CD14-positive monocyte (primary cell): ENCODE measurements around the gene CSMD2. TPM values are rescaled to one million over a fixed set of nuclear protein-coding genes. Genes with fewer than 3 reads are reported as not detected.

ENCODE experiments used
- DNase-seq, 3 donors: peaks; one replicate each; pipeline ENCODE4 v3.0.0-alpha.2; 2011 to 2022
- H2AFZ ChIP-seq: 2 replicates; pipeline ENCODE4 v1.6.0; 2012; ENCODE audit warnings: mild to moderate bottlenecking, low read depth, low read length, inconsistent platforms; ENCODE audit not compliant: insufficient read depth, poor library complexity, severe bottlenecking
- H3K27ac ChIP-seq, 2 donors: 1 replicate in 1 of 2; 2 replicates in 1 of 2; pipeline ENCODE4 v1.5.1; 2012 to 2013; ENCODE audit warnings: low read length in 2 of 2, control low read depth in 1 of 2, inconsistent platforms in 1 of 2, low read depth in 1 of 2, mild to moderate bottlenecking in 1 of 2
- H3K27me3 ChIP-seq, 2 donors: one replicate each; pipeline versions ENCODE4 v1.6.0 to v1.6.1; 2011 to 2013; ENCODE audit warnings: low read length in 2 of 2; ENCODE audit not compliant: control insufficient read depth in 2 of 2, insufficient read depth in 2 of 2
- H3K36me3 ChIP-seq, 2 donors: replicated peaks in 1 of 2; 1 replicate in 1 of 2; 2 replicates in 1 of 2; pipeline versions ENCODE4 v1.5.1 to v1.6.1; 2012 to 2013; ENCODE audit warnings: low read length in 2 of 2, control low read depth in 1 of 2, inconsistent platforms in 1 of 2, mild to moderate bottlenecking in 1 of 2; ENCODE audit not compliant: insufficient read depth in 2 of 2, control insufficient read depth in 1 of 2
- H3K4me1 ChIP-seq, 2 donors: 1 replicate in 1 of 2; 2 replicates in 1 of 2; pipeline versions ENCODE4 v1.5.1 to v1.6.1; 2012 to 2013; ENCODE audit warnings: low read length in 2 of 2, control low read depth in 1 of 2, inconsistent platforms in 1 of 2, mild to moderate bottlenecking in 1 of 2, moderate library complexity in 1 of 2; ENCODE audit not compliant: insufficient read depth in 2 of 2, control insufficient read depth in 1 of 2
- H3K4me2 ChIP-seq: replicated peaks from 2 replicates; pipeline ENCODE3; 2012; ENCODE audit warnings: low read length, moderate library complexity, mild to moderate bottlenecking; ENCODE audit not compliant: poor library complexity, severe bottlenecking; ENCODE audit errors: extremely low read depth
- H3K4me3 ChIP-seq, 3 experiments: fragments of 200-600 bp in 1 of 3; sonication (generic) in 1 of 3; replicated peaks in 1 of 3; 1 replicate in 2 of 3; 2 replicates in 1 of 3; pipeline ENCODE4 v1.5.1; 2011 to 2013; ENCODE audit warnings: low read length in 3 of 3, mild to moderate bottlenecking in 3 of 3, control low read depth in 2 of 3, low read depth in 2 of 3, inconsistent platforms in 1 of 3, moderate library complexity in 1 of 3
- H3K79me2 ChIP-seq: 2 replicates; pipeline ENCODE4 v1.6.0; 2012; ENCODE audit warnings: mild to moderate bottlenecking, control low read depth, inconsistent platforms, low read length, moderate library complexity; ENCODE audit not compliant: insufficient read depth
- H3K9ac ChIP-seq: 2 replicates; pipeline ENCODE4 v1.6.0; 2017; ENCODE audit warnings: low read length, mild to moderate bottlenecking; ENCODE audit not compliant: insufficient read depth, poor library complexity, severe bottlenecking
- H3K9me3 ChIP-seq, 2 donors: replicated peaks in 1 of 2; 1 replicate in 1 of 2; 2 replicates in 1 of 2; pipeline versions ENCODE4 v1.5.1 to v1.6.1; 2012 to 2013; ENCODE audit warnings: low read length in 2 of 2, control low read depth in 1 of 2; ENCODE audit not compliant: control insufficient read depth in 1 of 2, insufficient read depth in 1 of 2
- H4K20me1 ChIP-seq: 2 replicates; pipeline ENCODE4 v1.6.0; 2012; ENCODE audit warnings: mild to moderate bottlenecking, low read length, control low read depth, moderate library complexity; ENCODE audit not compliant: insufficient read depth
- H3K27ac Mint-ChIP-seq, 7 donors: one replicate each; pipeline ENCODE4 v1.8.0; 2020; ENCODE audit warnings: mild to moderate bottlenecking in 7 of 7, mixed read lengths in 7 of 7, moderate library complexity in 6 of 7, inconsistent platforms in 2 of 7
- H3K27me3 Mint-ChIP-seq, 3 donors: one replicate each; pipeline ENCODE4 v1.8.0; 2021 to 2022; ENCODE audit warnings: low read depth in 3 of 3, mild to moderate bottlenecking in 3 of 3, mixed read lengths in 3 of 3, moderate library complexity in 3 of 3, inconsistent platforms in 1 of 3
- H3K36me3 Mint-ChIP-seq, 2 donors: one replicate each; pipeline ENCODE4 v1.8.0; 2020; ENCODE audit warnings: mixed read lengths in 2 of 2, inconsistent platforms in 1 of 2, mild to moderate bottlenecking in 1 of 2
- H3K4me1 Mint-ChIP-seq: one replicate; pipeline ENCODE4 v1.8.0; 2020; ENCODE audit warnings: mild to moderate bottlenecking, mixed read lengths
- H3K4me3 Mint-ChIP-seq, 2 donors: one replicate each; pipeline ENCODE4 v1.8.0; 2020; ENCODE audit warnings: mild to moderate bottlenecking in 2 of 2, mixed read lengths in 2 of 2, moderate library complexity in 1 of 2
- H3K9me3 Mint-ChIP-seq, 7 donors: one replicate each; pipeline ENCODE4 v1.8.0; 2020 to 2022; ENCODE audit warnings: mixed read lengths in 7 of 7, mild to moderate bottlenecking in 6 of 7, moderate library complexity in 6 of 7, inconsistent platforms in 2 of 7
- WGBS: methylation state at CpG from one replicate; pipeline ENCODE4 v1.1.5; 2013; ENCODE audit warnings: missing lambda C conversion rate; ENCODE audit not compliant: insufficient coverage; 5-methylcytosine and 5-hydroxymethylcytosine counted together
- intact Hi-C, 2 donors: fragments of 100-400 bp; cut with micrococcal nuclease; formaldehyde crosslinking; loops; one replicate each; pipeline versions ENCODE4 v1.15.0 to v1.15.1; 2023
- polyA plus RNA-seq, 3 donors: library from polyadenylated mRNA; depleted of rRNA in 1 of 3; unstranded in 2 of 3; stranded (reverse) in 1 of 3; fragments of 300-500 nt in 2 of 3; fragments of >200 nt in 1 of 3; fragmentation: Illumina TruSeq in 2 of 3; gene quantifications; 1 replicate in 2 of 3; 2 replicates in 1 of 3; pipeline ENCODE4 v1.2.3, GENCODE V29; 2012 to 2021
- TF ChIP-seq, protein P1 (sequence below): fragments of 200-600 bp; IDR thresholded peaks from one replicate; pipeline ENCODE4 v1.8.0; 2022; ENCODE audit warnings: antibody characterized with exemption, mild to moderate bottlenecking

Gene CSMD2
- polyA plus RNA-seq, 3 donors = 0.04 TPM; not detected in 2

DNA sequence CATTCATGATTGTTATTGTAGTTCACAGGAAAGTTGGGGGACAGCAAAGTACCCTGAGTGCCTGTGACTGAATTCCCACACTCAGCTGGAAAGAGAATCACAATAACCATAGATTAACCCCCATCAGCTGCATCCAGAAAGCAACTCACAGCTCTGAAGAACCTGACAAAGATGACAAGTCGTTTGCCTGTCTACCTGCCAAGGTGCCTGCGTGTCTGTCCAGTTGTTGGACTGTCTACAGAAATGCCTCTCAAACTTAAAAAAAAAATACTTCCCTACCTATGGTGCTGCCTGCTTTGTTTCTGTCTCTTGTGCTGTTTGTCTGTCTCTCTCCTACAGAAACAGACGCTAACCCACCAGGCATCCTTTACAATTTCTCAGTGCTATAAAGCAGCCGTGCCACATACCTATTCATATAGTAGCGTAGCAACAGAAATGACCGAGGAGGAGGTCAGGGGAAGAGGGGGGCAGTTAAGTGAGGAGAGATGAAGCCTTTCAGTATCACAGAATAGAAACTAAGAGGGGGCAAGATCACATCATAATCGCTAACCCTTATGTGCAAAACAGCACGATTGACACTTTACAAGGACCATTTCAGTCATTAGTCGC is 455.8 kb downstream of the CSMD2 start:
- H3K27me3 Mint-ChIP-seq = peaks cover 5 to 15% (median 5%) of the 10 kb centered on the region in 3 donors
- no peaks in the 10 kb centered on the region for H3K4me1 Mint-ChIP-seq
- intact Hi-C loops = no loop called here
- H3K9me3 ChIP-seq = no peaks in the 10 kb centered on the region
- no peaks in the 10 kb centered on the region for H3K27me3 ChIP-seq
- H3K36me3 Mint-ChIP-seq = no peaks in the 10 kb centered on the region
- TF ChIP-seq, protein P1, sequence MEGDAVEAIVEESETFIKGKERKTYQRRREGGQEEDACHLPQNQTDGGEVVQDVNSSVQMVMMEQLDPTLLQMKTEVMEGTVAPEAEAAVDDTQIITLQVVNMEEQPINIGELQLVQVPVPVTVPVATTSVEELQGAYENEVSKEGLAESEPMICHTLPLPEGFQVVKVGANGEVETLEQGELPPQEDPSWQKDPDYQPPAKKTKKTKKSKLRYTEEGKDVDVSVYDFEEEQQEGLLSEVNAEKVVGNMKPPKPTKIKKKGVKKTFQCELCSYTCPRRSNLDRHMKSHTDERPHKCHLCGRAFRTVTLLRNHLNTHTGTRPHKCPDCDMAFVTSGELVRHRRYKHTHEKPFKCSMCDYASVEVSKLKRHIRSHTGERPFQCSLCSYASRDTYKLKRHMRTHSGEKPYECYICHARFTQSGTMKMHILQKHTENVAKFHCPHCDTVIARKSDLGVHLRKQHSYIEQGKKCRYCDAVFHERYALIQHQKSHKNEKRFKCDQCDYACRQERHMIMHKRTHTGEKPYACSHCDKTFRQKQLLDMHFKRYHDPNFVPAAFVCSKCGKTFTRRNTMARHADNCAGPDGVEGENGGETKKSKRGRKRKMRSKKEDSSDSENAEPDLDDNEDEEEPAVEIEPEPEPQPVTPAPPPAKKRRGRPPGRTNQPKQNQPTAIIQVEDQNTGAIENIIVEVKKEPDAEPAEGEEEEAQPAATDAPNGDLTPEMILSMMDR = no peak
- H3K4me3 ChIP-seq = no peak overlapping the region
- no peak overlapping the region for H3K4me3 Mint-ChIP-seq
- H3K36me3 ChIP-seq = no peaks in the 10 kb centered on the region
- H3K9me3 Mint-ChIP-seq = peaks cover 0 to 2% (median 0%) of the 10 kb centered on the region in 7 donors
- no peaks in the 10 kb centered on the region for H3K79me2 ChIP-seq
- H4K20me1 ChIP-seq = no peaks in the 10 kb centered on the region
- no peak overlapping the region for H2AFZ ChIP-seq
- no peak overlapping the region for H3K9ac ChIP-seq
- no peaks in the 10 kb centered on the region for H3K4me1 ChIP-seq
- no peak for DNase-seq
- no peak overlapping the region for H3K27ac ChIP-seq
- WGBS = 81% methylated on average over 3 of the region's 9 CpGs
- no peak overlapping the region for H3K4me2 ChIP-seq
- no peak overlapping the region for H3K27ac Mint-ChIP-seq

DNA sequence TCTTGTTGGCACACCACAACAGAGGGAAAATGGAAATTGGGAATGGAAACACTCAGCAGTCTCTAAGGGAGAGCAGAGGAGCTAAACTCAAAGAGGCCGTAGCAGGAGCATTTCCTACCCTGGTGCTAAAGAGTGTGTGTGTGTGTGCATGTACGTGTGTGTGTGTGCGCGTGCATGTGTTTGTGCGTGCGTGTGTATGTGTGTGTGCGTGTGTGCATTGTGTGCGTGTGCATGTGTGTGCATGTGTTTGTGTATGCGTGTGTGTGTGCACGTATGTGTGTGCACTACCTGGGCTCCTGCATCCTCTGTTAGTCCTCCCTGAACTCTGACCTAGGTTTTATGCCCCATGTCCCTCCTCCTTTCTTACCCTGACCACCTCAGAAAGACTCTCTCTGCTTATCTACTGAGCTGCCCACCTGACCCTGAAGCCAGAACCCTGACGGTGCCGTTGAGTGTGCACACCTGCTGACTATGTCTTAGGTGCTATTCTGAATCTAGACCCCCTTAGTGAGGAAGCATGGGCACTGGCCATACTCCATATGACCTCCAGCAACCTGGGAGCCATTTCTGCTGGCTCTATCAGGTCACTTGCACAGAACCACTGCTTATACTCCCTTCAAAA is 458.3 kb downstream of the CSMD2 start:
- peak overlapping the region in 1 of 2 donors; percentile 13 for H3K4me3 Mint-ChIP-seq
- 96% methylated on average over 8 of the region's 12 CpGs for WGBS
- Histone ChIP-seq H3K9ac (no peak overlapping the region), H3K9me3 (no peaks in the 10 kb centered on the region), H4K20me1 (no peaks in the 10 kb centered on the region), H2AFZ (no peak overlapping the region), H3K4me2 (no peak overlapping the region), H3K4me3 (no peak overlapping the region), H3K27me3 (no peaks in the 10 kb centered on the region), H3K36me3 (no peaks in the 10 kb centered on the region), H3K27ac (no peak overlapping the region), H3K4me1 (no peaks in the 10 kb centered on the region), H3K79me2 (no peaks in the 10 kb centered on the region)
- peaks cover 0 to 2% (median 0%) of the 10 kb centered on the region in 7 donors for H3K9me3 Mint-ChIP-seq
- H3K36me3 Mint-ChIP-seq = no peaks in the 10 kb centered on the region
- peaks cover 5 to 13% (median 7%) of the 10 kb centered on the region in 3 donors for H3K27me3 Mint-ChIP-seq
- H3K4me1 Mint-ChIP-seq = no peaks in the 10 kb centered on the region
- intact Hi-C loops = no loop called here
- no peak overlapping the region for H3K27ac Mint-ChIP-seq
- TF ChIP-seq, protein P1 = no peak
- DNase-seq = no peak
